HepG2 (cell line): ENCODE measurements around the gene ST8SIA4. TPM values are rescaled to one million over a fixed set of nuclear protein-coding genes. Genes with fewer than 3 reads are reported as not detected.

Source experiments
- CEBPB ChIP-seq: IDR thresholded peaks from 2 replicates; pipeline ENCODE4 v1.6.1; 2011; ENCODE audit warnings: low read depth, low read length, improper control_type of control experiment, borderline replicate concordance
- XRCC5 ChIP-seq: fragments of 200-400 bp; formaldehyde crosslinking; optimal IDR thresholded peaks from 2 replicates; pipeline ENCODE3; 2017; ENCODE audit warnings: mild to moderate bottlenecking, low read length
- ZFP41 ChIP-seq: sonication (generic); formaldehyde crosslinking; IDR thresholded peaks from 2 replicates; pipeline ENCODE4 v1.4.0; 2020; ENCODE audit warnings: mild to moderate bottlenecking, missing genetic modification reagents, borderline replicate concordance
- ZNF142 ChIP-seq: sonication (generic); formaldehyde crosslinking; IDR thresholded peaks from 2 replicates; pipeline ENCODE4 v1.4.0; 2020; ENCODE audit warnings: missing genetic modification reagents
- ZNF407 ChIP-seq: sonication (generic); formaldehyde crosslinking; IDR thresholded peaks from one replicate; pipeline ENCODE4 v1.5.1; 2020; ENCODE audit warnings: mild to moderate bottlenecking, missing genetic modification reagents; ENCODE audit errors: not compliant biosample characterization
- ZNF75D ChIP-seq: sonication (generic); formaldehyde crosslinking; IDR thresholded peaks from 2 replicates; pipeline ENCODE4 v1.8.1; 2023; ENCODE audit warnings: missing genetic modification reagents, mild to moderate bottlenecking, borderline replicate concordance
- ZNF766 ChIP-seq: sonication (generic); formaldehyde crosslinking; IDR thresholded peaks from 2 replicates; pipeline ENCODE4 v1.5.0; 2020; ENCODE audit warnings: missing genetic modification reagents, borderline replicate concordance
- ZNF879 ChIP-seq: sonication (generic); formaldehyde crosslinking; IDR thresholded peaks from 2 replicates; pipeline ENCODE4 v1.8.1; 2023; ENCODE audit warnings: missing genetic modification reagents
- ZSCAN9 ChIP-seq: IDR thresholded peaks from 2 replicates; pipeline ENCODE4 v1.6.1; 2016; ENCODE audit warnings: borderline replicate concordance
- polyA plus RNA-seq, 8 experiments: library from polyadenylated mRNA; depleted of rRNA in 3 of 8; stranded (reverse) in 7 of 8; unstranded in 1 of 8; fragments of >200 nt; fragmentation: Illumina TruSeq in 4 of 8; extraction: Trizol in 4 of 8; gene quantifications; 2 replicates each; pipeline versions ENCODE4 v1.2.1 to v1.2.3, GENCODE V29; 2011 to 2016; ENCODE audit warnings: low read depth in 4 of 8, missing spikeins in 1 of 8, mixed read lengths in 1 of 8; ENCODE audit not compliant: insufficient read depth in 1 of 8
- total RNA-seq, 5 experiments: library from RNA; depleted of rRNA; stranded (reverse); fragments of >200 nt; fragmentation: Illumina TruSeq; extraction: Trizol; gene quantifications; 2 replicates each; pipeline ENCODE4 v1.2.3, GENCODE V29; 2016; ENCODE audit warnings: low read depth in 1 of 5

The ST8SIA4 gene
- total and polyA plus RNA-seq, 2 of the 13 experiments (the other 11 are each of a cell fraction or from before 2014, with no cell fraction given) = not detected

- TF ChIP-seq ZNF142 (CRISPR knock-in tag) (no peak), ZNF766 (CRISPR knock-in tag) (no peak), ZSCAN9 (CRISPR knock-in tag) (no peak), ZNF75D (no peak), XRCC5 (no peak), ZFP41 (CRISPR knock-in tag) (no peak), CEBPB (peak; percentile 71; the same call in 1 of the 2 replicates), ZNF879 (CRISPR knock-in tag) (no peak), ZNF407 (no peak)
Measured at GRCh38 chr5:100779669-100780375, 123.3 kb downstream of the ST8SIA4 start (continued).
